Pancreas (tissue), 10 donors: ENCODE measurements around the gene CD38. TPM values are rescaled to one million over a fixed set of nuclear protein-coding genes. Genes with fewer than 3 reads are reported as not detected.
A peak's percentile ranks its signal among the peaks of the same experiment; 100 is the strongest.

ENCODE experiments used
- ATAC-seq, 4 donors: fragments of 200-7000 bp; cut with Tn5 transposase; one replicate each; pipeline versions ENCODE4 v1.8.0 to v1.9.1; 2020; ENCODE audit warnings: mild to moderate bottlenecking in 4 of 4, moderate library complexity in 4 of 4
- DNase-seq, 6 donors: peaks; one replicate each; pipeline ENCODE4 v3.0.0-alpha.2; 2020
- FAIRE-seq: peaks from 2 replicates; lab custom pipeline; 2012; peaks lifted over from hg19 to GRCh38; lab: Jason Lieb, UNC
- H3K27ac ChIP-seq, 4 donors: fragments of 200-600 bp; sonication (generic); 1 replicate in 3 of 4; 2 replicates in 1 of 4; pipeline versions ENCODE4 v1.5.0 to v1.8.0; 2020
- H3K27me3 ChIP-seq, 4 donors: fragments of 200-600 bp; one replicate each; pipeline ENCODE4 v1.8.0; 2021
- H3K36me3 ChIP-seq, 3 donors: fragments of 200-600 bp; sonication (generic) in 1 of 3; one replicate each; pipeline versions ENCODE4 v1.5.0 to v1.8.0; 2020 to 2021
- H3K4me1 ChIP-seq, 3 donors: fragments of 200-600 bp; one replicate each; pipeline ENCODE4 v1.8.0; 2021
- H3K4me3 ChIP-seq, 4 donors: fragments of 200-600 bp; sonication (generic) in 2 of 4; one replicate each; pipeline versions ENCODE4 v1.5.0 to v1.8.0; 2020 to 2021
- H3K9me3 ChIP-seq, 4 donors: fragments of 200-600 bp; one replicate each; pipeline ENCODE4 v1.8.0; 2021
- WGBS, 2 donors: extraction: QIAGEN DNeasy Blood & Tissue Kit; methylation state at CpG; one replicate each; pipeline ENCODE4 v1.1.7; 2013; 5-methylcytosine and 5-hydroxymethylcytosine counted together
- intact Hi-C, 3 donors: fragments of 100-400 bp; cut with DNase I; formaldehyde crosslinking; loops; one replicate each; pipeline versions ENCODE4 v1.11.1 to v1.14.2; 2022
- polyA plus RNA-seq, 2 donors: library from polyadenylated mRNA; stranded (reverse); fragments of 200-250 nt; gene quantifications; one replicate each; pipeline ENCODE4 v1.2.3, GENCODE V29; 2013
- total RNA-seq, 6 donors: library from RNA; stranded (reverse); fragmentation: NEBNext Ultra II Directional in 4 of 6; extraction: Animal tissue kit (Norgen Biotek cat#: 25700) in 4 of 6; gene quantifications; one replicate each; pipeline versions ENCODE4 v1.2.1 to v1.2.4, GENCODE V29; 2021 to 2023
- TF ChIP-seq, protein P1 (sequence below), 4 donors: fragments of 200-600 bp; sonication (generic) in 3 of 4; IDR thresholded peaks; one replicate each; pipeline versions ENCODE4 v1.5.0 to v1.8.0; 2021; ENCODE audit warnings: antibody characterized with exemption in 4 of 4
- donor health status: healthy with polysubstance abuse.
- donor health status: DM: no; HTN: no; CAD: no; lungs with moderate emphysema.
- donor health status: DM: no; HTN: no; CAD: no.
- donor health status: control.
- donor health status: control.
- donor health status: Bipolar disorder and iron deficiency.
- donor health status: DM: yes; HTN: yes; CAD: no.
- donor health status: DM: no; HTN: no; CAD: no.
- donor health status: DM: no; HTN: no; CAD: no.
- donor health status: DM: yes; HTN: yes; CAD: no.

The CD38 gene
- total and polyA plus RNA-seq, 8 donors, result 0.12 to 1.6 (median 0.44) TPM

DNA sequence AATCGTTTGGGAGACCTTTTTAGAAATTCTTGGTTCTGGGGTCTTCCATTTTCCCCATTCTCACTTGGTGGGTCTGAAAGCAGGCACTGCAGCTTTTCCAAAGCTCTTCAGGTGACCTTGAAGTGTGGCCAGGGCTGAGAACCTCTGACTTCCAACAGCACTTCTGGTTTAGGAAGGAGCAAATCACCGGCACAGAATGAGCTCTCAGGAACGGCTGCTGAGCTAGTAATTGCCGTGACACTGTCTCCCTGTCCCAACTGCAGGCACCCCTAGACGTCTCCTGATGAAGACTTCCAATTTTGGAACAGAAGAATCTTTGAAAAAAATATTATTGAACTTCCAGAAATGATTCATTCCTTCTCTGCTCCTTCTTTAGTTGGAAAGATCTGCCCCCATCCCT, 31.3 kb downstream of the CD38 start:
- ATAC-seq (peak in 1 of 4 donors; percentile 22), DNase-seq (no peak), FAIRE-seq (no peak)
- WGBS, 2 donors, result 20 to 49% methylated on average over 5 of the region's 5 CpGs
- Histone ChIP-seq H3K36me3 (no peaks in the 10 kb centered on the region), H3K4me3 (no peak overlapping the region), H3K9me3 (no peaks in the 10 kb centered on the region), H3K27me3 (no peaks in the 10 kb centered on the region), H3K27ac (no peak overlapping the region), H3K4me1 (no peaks in the 10 kb centered on the region)
- TF ChIP-seq, protein P1, sequence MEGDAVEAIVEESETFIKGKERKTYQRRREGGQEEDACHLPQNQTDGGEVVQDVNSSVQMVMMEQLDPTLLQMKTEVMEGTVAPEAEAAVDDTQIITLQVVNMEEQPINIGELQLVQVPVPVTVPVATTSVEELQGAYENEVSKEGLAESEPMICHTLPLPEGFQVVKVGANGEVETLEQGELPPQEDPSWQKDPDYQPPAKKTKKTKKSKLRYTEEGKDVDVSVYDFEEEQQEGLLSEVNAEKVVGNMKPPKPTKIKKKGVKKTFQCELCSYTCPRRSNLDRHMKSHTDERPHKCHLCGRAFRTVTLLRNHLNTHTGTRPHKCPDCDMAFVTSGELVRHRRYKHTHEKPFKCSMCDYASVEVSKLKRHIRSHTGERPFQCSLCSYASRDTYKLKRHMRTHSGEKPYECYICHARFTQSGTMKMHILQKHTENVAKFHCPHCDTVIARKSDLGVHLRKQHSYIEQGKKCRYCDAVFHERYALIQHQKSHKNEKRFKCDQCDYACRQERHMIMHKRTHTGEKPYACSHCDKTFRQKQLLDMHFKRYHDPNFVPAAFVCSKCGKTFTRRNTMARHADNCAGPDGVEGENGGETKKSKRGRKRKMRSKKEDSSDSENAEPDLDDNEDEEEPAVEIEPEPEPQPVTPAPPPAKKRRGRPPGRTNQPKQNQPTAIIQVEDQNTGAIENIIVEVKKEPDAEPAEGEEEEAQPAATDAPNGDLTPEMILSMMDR (IDR thresholded peaks at IDR 0.05), result no peak
- intact Hi-C loops, result no loop called here

DNA sequence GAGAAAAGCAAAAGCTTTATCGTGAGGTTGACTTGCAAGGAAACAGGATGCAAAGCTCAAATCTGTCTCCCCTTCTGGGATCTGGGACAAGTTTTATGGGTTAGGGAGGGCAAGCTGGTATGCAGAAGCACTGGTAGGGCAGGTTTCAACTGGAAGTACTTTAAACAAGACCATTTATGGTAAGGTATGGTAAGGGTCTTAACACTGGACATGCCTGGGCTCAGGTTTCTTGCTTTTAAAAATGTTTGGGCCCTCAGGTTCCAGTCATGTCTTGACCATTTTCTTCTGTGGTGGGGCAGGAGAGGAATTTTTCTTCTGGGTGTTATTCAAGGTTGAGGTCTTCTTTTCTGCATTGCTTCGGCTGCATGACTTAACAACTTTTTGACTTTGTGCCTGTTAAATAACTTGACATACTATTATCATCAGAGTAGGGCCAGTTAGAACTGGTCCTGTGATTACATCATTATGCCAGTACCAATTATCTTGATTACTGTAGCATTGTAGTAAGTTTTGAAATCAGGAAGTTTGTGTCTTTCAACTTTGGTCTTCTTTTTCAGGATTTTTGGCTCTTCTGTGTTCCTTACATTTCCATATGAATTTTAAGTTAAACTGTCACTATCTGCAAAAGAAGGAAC, 33.7 kb downstream of the CD38 start:
- Histone ChIP-seq H3K27me3 (no peaks in the 10 kb centered on the region), H3K27ac (no peak overlapping the region), H3K36me3 (no peaks in the 10 kb centered on the region), H3K4me3 (no peak overlapping the region), H3K4me1 (no peaks in the 10 kb centered on the region), H3K9me3 (no peaks in the 10 kb centered on the region)
- TF ChIP-seq, protein P1 (IDR thresholded peaks at IDR 0.05), result no peak
- intact Hi-C loops, result no loop called here
- ATAC-seq (no peak), DNase-seq (no peak), FAIRE-seq (no peak)
- 55 to 70% methylated on average over 2 of the region's 2 CpGs for WGBS, 2 donors

DNA sequence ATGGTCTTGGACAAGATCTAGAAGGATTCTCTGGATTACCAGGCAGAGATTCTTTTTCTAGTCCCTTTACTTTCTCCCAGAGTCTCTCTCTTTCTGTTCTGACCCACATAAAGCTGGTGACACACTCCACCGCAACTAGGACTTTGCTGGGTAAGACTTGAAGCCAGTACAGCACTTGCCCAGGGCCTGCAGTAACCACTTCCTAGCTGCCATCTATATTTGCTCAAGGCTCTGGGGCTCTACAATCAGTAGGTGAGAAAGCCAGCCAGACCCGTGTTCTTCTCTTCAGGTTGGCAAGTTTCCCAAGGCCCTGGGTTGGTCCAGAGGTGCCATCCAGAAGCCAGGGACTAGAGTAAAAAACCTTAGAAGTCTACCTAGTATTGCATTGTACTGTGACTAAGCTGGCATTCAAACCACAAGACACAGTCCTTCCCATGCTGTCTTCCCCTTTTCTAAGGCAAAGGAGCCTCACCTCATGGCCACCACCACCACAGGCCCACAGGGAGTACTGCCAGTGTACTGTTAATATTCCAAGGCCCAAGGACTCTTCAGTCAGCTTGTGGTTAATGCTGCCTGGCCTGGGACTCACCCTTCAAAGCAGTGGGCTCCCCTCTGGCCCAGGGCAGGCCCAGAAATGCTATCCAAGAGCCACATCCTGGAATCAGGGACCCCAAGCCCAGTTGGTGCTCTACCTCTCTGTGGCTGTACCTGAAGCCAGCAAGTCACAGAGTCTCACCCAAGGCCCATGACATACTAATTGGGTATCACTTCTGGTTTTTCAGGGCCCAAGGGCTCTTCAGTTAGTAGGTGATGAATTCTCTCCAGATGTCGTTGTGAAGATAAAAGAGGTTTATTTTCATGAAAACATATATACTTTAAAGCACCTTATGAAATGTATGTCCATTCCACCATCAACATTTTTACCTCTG, 54.7 kb downstream of the CD38 start:
- no peaks in the 10 kb centered on the region for H3K9me3 ChIP-seq
- no peak overlapping the region for H3K27ac ChIP-seq
- DNase-seq, result no peak
- no peaks in the 10 kb centered on the region for H3K36me3 ChIP-seq
- WGBS, 2 donors, result 59 to 65% methylated on average over 3 of the region's 3 CpGs
- no peak for ATAC-seq
- no peak for FAIRE-seq
- H3K4me1 ChIP-seq, result no peaks in the 10 kb centered on the region
- intact Hi-C loops, result no loop called here
- H3K4me3 ChIP-seq, result no peak overlapping the region
- no peaks in the 10 kb centered on the region for H3K27me3 ChIP-seq
- TF ChIP-seq, protein P1 (IDR thresholded peaks at IDR 0.05), result no peak

DNA sequence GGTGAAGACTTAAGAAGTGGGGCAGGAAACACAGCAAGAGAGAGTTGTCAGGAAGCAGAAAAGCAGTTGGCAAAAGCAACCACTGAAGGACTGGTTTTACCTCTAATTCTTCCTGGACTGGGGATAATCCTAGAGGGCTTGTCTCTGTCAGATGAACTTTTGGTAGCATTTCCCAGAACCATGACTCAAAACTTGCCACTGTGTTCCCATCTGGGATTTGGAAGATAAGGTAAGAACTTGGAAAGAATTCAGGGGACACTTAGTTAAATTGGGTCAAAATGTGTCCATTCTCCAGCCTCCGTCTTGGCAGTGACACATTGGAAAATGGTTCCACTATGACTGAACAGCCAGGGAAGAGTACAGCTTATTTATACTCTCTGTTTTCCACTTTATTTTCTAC, 55.7 kb downstream of the CD38 start:
- TF ChIP-seq, protein P1 (IDR thresholded peaks at IDR 0.05), result no peak
- no peak overlapping the region for H3K4me3 ChIP-seq
- H3K27me3 ChIP-seq, result no peaks in the 10 kb centered on the region
- H3K27ac ChIP-seq, result no peak overlapping the region
- FAIRE-seq (no peak), DNase-seq (no peak), ATAC-seq (no peak)
- intact Hi-C loops, result no loop called here
- WGBS, 2 donors, result 83 to 87% methylated on average over 1 of the region's 1 CpG
- no peaks in the 10 kb centered on the region for H3K4me1 ChIP-seq
- no peaks in the 10 kb centered on the region for H3K9me3 ChIP-seq
- no peaks in the 10 kb centered on the region for H3K36me3 ChIP-seq

DNA sequence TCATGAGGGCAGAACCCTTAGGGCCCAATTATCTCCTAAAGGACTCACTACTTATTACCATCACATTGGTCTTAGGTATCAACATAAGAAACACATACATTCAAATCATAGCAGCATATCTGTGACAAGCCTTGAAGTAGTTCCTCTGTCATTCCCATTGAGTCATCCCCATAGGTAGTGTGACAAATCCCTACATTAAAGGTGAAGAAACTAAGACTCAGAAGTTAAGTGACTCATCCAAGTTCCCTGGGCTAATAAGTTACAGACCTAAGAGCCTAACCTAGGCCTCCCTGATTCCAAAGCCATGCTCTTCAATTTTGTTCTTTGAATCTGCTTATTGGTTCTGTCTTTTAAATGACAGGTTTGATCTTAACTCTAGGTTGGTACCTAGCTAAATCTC, 58.2 kb downstream of the CD38 start:
- intact Hi-C loops, result no loop called here

More for the DNA sequence above, 58.2 kb downstream of the CD38 start:
- H3K9me3 ChIP-seq, result no peaks in the 10 kb centered on the region
- DNase-seq, result no peak
- no peaks in the 10 kb centered on the region for H3K4me1 ChIP-seq
- no peaks in the 10 kb centered on the region for H3K27me3 ChIP-seq
- TF ChIP-seq, protein P1 (IDR thresholded peaks at IDR 0.05), result no peak
- H3K4me3 ChIP-seq, result no peak overlapping the region
- no peak for ATAC-seq
- FAIRE-seq, result no peak
- no peak overlapping the region for H3K27ac ChIP-seq
- no peaks in the 10 kb centered on the region for H3K36me3 ChIP-seq
